ENCODE measurements around the gene CDH4.

Gene CDH4

DNA sequence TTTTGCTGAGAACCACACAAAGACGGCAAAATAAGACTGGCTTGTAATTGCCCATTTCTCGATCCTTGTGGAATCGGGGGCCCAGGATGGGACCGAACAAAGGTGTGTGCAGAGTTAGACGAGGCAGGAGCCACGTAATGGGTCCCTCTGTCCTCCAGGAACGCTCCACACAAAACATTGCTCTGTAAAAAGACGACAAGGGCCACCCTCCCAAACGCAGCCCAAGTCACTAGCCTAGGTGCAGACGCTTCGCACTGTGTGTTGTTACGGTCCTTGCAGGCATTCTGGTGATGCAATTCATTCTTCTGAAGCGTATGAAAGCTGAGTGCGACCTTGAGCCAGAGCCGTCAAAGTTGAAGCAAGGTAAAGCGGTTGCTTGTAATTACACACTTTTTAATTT lies 450.2 kb downstream of the CDH4 start:
- no peak for DNase-seq

DNA sequence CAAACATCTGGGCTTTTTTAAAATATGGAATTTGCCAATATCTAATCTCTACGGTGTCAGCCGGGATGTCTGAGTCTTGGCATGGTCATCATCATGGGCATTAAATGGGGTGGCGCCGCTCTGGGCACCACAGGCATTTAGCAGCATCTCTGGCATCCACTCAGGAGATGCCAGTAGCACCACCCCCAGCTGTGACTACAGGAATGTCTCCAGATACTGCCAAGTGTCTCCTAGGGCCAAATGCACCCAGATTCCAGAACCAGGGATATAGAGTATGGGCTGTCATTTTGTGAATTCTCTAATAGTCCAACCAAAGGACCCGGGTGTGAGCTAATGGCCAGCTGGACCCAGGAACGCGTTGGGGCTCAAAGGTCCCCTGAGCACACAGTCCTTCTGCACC lies 452.6 kb downstream of the CDH4 start:
- no peak for DNase-seq

DNA sequence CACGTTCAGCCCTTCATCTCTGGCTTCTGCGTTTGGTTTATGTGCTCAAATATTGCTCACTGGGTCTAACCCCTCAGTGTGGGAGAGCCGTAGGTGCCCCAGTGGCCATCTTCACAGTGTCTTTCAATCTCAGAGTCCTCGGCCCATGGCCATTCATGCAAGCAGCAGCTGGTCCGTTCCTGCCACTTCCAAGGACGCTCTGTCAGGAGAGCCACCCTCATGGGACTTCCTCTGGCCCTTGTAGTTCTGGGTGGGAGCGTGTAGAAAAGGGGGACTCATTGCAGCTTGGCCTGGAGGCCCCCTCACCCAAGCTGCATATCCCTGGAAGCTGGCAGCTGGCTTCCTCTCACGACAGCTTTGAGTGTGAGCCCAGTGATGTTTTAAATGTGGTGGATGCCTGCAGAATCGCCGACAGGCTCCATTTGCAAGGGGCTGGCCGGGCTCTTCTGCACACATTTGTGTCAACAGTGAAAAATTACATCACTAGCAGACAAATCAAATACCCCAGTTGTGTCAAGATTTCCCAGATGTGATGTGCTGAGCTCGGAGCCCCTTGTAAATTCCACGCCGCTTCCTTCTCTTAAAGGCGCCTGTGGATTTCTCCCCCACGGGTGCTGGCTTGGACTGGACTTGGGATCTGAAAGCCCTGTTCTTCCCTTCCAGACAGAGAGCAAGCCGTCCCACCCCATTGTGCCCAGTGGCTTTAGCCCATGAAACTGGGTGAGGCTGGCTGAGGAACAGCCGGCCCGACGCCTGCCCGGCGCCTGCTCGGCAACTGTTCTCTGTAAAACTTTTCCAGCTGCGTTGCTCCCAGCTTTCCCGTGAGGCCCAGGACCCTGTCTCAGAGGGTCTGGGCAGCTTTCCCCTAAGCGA lies 453.6 kb downstream of the CDH4 start:
- no peak for DNase-seq

DNA sequence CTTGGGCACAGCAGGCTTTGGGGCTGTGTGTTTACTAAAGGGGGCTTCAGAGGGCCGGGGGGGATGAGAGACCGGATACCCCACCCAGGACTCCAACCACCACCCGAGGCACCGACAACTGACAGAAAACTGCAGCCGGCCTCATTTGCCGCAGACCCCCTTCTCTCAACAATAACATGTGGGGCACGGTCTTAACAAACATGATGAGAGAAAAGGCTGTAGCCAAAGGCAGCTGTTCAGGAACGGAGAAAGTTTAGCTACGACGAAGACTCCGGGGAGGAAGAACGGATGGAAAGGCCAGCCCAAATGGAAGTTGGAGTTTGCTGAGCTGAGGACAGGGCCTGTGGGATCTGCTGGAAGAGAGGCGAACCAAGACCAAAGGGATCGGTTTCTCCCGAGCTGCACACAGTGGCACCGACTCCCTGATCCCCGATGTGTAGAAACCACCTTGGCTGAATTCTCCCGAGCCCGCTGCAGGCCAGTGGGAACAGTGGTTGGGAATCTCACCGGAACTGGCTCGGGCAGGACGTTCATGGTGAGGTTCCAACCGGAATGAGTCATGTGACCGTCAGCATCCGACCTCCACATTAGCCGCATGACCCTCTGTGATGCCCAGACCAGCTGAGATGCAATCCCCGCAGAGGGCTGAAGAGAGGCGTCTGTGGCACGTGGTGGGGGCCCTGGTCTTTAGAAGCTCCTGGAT lies 454.3 kb downstream of the CDH4 start:
- DNase-seq, result no peak

DNA sequence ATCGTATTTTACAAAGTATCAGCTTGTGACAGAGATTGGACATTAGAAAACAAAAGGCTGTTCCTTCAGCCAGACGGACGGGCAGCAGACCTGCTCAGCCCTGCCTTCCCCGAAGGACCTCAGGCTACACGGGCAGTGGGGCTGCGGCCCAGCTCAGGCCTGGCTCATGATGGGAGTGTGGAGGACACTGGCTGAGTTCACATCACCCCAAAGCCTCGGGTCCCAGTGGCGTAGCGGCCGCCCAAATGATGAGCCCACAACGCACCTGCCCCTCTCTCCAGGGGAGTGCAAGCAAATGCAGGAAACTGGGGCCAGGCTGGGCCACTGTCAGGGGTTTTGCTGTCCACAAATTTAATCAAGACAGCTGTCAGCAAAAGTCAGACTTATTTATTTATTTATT lies 456.8 kb downstream of the CDH4 start:
- no peak for DNase-seq

DNA sequence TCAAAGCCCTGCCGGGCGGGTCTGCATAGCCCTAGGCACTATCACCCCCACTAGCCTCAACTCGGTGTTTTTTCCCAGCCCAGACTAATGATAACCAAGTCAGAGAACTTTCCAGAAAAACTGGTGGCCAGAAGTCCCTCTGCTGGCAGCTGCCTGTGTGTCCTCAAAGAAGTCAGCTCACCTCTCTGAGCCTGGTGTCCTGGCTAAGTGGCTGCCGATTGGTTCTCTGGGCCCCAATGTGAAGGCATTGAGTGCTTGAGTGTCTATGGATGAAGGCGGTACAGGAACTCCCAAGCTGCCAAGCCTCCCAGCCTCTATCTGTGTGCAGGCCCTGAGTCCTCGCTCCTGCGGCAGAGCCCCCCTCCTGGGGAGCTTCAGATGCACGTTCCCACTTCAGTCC lies 458.0 kb downstream of the CDH4 start:
- no peak for DNase-seq

DNA sequence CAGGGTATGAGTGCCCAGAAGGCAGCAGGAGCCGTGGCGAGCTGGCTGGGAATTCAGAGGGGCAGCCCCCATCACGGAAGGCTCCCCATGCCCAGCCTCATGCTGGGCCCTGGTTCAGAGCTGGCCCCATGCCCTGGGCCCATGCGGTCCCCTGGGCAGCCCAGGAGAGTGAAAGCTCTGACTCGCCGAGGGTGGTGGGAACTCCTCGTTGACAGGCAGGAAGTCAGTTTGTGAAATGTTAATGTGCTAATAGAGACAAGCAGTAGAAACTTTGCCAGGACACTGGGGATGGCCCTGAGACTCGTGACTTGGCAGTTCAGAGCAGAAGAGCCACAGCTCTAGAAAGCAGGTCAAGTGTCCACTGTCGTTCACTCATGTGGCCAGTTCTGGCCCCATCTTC lies 460.6 kb downstream of the CDH4 start:
- DNase-seq, result no peak

DNA sequence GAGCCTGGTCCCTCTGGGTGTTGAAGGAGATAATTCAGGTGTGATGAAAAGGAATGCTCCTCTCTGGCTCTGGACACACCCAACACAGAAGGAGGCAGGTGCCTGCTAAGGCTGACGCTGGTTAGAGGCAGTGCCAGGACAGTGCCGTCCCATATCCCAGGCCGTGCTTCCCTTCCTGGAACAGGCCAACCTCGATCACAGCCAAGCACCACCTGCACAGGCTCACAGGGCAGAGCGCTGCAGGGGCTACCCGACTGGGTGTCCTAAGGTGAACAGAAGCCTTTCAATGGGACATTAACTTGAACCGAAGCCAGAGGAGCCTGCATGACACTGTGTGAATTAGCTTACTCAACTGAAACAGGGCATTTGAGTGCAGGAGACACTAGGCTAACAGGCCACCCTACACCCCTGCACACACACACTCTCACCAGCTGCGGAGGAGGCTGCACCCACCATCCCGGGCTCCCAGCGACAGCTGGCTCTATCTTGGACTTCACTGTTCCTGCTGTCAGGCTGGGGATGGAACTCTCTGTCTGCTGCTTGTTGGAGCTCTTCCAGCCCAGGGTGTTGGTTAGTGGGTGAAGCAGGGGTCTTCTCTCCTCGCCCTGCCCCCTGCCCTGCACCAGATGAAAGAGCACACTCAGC lies 466.4 kb downstream of the CDH4 start:
- no peak for DNase-seq

DNA sequence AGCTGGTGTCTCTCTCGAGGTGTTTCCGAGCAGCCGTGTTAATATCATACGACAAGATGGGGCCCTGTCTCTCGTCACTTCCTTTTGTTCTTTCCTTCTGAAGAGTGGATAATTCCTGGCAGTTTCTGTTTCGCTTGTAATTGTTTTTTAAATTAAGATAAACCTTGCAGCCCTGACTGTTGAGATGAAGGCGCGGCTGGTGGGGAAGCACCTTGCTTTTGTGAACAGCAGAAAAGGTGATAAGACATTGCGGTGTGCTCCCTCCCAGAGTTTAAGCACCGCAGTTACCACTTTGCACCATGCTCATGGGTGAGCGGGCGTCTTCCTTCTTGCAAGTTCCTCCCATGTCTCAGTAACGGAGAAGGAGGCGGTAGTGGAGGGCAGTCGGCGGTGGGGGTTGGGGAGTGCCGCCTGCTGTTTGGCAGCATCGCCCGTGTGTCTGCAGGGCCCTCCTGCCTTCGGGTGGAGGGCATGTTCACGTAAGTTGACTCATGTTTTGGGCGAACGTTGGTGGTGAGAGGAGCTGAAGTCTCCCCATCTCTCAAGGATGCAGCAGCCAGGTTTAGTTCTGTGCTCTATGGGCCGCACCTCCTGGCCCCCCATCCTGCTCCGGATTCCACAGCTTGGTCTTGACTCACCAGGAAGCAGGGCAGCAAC lies 467.8 kb downstream of the CDH4 start:
- DNase-seq, result peak in 1 of 51 donors; percentile 47

DNA sequence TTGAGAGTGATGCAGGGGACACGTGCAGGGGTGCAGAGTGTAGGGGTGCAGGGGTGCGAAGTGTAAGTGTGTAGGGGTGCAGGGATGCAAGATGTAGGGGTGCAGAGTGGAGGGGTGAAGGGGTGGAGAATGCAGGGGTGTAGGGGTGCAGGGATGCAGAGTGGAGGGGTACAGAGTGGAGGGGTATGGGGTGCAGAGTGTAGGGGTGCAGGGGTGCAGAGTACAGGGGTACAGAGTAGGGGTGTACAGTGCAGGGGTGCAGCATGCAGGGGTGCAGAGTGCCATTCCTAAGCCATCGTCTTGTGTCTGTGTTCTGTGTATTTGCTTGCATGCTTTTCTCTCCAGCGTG lies 468.3 kb downstream of the CDH4 start:
- no peak for DNase-seq

DNA sequence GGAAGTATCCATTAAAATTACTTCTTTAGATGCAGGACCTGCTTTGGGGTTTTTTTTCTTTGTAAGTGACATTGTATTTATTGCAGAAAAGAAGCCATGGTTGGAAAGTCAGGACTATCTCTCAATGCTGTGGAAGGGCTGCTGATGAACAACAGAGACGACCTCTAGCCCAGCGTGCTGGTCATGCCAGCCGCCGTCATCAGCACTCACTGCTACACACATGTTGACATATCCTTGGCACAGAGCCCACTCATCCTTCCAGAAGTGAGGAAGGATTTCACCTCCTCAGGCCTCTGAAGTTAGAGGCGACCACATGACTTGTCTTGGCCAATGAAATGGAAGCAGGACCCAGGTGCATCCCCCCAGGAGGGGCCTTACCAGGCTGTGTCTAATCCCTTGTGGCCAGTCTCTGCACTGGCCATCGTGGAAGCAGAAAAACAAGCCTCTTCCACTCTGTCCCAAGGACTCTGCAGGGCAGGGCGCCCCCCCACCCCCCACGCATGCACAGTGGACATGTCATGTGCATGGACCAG lies 470.2 kb downstream of the CDH4 start:
- no peak for DNase-seq

DNA sequence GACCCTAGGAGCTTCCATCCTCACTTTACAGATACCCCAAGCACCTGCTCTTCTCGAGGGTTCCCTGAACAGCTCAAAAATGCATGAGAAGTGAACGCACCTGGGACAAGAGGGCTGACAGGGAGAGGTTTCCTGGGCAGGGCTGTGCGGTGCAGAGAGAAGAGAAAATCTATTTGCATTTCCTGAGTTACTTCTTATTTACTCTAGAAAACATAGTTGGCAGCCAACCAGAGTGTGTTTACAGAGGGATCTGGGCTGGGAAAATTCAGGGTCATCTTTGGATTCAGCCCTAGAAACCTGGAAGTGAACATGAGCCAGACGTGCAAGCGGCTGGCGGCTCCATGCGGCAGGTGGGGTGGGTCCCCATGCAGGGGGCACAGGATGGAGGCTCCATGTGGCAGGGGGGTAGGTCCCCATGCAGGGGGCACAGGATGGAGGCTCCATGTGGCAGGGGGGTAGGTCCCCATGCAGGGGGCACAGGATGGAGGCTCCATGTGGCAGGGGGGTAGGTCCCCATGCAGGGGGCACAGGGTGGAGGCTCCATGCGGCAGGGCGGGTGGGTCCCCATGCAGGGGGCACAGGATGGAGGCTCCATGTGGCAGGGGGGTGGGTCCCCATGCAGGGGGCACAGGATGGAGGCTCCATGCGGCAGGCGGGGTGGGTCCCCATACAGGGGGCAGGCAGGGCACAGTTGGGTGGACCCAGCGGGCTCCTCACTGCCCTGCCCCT lies 471.6 kb downstream of the CDH4 start:
- no peak for DNase-seq

DNA sequence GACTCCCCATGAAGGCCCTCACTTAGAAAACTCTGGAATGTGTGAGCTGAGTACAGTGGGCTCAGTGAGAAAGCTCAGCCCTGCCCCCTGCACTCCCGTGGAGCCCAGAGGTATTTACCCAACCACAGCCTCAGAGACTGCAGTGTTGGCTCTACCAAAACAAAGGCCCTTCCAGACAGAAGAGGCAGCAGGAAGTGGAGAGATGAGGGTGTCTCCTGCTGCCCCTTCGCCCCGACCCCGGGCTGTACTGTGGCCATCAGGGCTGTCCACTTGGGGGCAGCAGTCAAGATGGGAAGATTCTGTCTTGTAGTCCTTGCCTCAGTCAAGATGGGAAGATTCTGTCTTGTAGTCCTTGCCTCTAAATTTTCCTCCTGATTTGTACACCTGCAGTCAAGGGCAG lies 472.3 kb downstream of the CDH4 start:
- DNase-seq, result peak in 1 of 51 donors; percentile 11

DNA sequence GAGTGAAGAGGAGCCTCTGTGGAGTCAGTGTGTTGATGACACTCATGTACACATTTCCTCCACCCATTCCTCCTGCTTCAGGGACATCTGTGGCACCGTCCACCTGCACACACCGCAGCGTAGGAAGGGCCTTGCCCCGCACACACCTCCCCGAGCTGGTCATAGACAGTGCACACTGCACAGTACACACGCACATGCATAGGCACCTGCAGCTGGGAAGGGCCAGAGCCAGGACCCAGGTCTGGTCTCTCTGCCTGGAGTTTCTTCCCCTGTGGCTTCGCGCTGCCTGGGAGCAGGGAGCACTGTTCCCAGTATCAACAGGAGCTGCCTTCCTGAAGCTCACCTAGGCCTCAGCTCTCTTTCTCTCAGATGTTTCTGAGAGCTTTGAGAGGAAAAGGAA lies 473.1 kb downstream of the CDH4 start:
- no peak for DNase-seq

DNA sequence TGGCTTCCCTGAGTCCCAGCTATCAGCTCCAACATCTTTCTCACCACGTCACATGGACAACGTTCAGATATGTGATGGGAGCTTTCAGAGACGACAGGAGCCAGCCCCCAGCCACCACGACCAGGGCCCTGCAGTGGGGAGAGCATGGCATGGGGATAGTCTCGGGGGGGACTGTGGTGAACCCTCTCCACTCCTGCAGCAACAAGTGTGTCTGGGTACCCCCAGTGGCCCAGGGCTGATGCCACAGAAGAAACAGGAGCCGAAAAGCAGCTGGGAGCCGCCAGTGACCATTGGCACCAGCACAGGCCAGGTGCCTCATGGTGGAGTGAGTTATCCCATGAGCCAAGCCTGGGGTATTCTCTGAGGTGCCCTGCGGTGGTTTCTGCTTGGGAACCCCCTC lies 473.9 kb downstream of the CDH4 start:
- no peak for DNase-seq

DNA sequence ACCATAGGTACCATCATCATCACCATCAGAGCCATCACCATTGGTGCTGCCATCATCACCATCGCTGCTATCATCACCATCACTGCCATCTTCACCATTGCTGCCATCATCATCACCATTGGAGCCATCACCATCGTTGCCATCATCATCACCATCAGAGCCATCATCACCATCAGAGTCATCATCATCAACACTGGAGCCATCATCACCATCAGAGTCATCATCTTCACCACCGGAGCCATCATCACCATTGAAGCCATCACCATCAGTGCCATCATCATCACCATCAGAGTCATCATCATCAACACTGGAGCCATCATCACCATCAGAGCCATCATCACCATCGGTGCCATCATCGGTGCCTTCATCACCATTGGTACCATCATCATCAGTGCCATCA lies 474.9 kb downstream of the CDH4 start:
- no peak for DNase-seq

DNA sequence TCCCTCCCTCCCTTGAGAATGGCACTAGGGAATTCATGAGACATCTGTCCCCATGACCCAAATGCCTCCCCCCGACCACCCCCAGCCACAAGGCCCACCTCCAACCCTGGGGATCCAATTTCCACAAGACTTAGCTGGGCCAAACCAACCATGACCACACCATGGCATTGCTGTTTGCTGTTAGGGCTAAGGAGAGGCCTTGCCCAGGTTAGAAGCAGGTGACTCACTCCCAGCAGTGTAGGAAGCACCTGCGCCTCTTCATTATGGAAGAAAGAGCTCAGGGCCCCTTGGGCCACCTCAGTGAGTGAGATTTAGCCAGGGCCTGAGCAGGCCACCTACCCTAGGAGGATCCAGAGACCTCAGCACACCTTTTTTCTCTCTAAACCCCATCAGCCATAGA lies 475.7 kb downstream of the CDH4 start:
- DNase-seq, result no peak

DNA sequence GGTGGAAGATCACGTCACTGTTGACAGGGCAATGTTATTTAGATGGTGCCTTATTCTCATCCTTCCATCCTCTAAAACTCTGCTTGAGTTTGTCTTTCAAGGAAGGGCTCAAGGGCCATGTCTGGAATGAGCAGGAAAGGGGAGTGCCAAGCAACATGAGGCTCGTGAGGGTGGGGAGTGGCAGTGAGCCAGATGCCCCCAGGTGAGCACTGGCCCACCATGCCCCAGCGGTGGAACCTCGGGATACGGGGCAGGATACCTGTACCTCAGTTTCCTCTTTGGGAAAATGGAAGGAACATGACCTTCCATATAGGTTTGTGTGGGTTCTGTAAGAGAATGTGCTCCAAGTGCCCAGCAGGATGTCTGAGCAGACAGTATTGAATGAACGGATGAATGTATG lies 476.3 kb downstream of the CDH4 start:
- no peak for DNase-seq

DNA sequence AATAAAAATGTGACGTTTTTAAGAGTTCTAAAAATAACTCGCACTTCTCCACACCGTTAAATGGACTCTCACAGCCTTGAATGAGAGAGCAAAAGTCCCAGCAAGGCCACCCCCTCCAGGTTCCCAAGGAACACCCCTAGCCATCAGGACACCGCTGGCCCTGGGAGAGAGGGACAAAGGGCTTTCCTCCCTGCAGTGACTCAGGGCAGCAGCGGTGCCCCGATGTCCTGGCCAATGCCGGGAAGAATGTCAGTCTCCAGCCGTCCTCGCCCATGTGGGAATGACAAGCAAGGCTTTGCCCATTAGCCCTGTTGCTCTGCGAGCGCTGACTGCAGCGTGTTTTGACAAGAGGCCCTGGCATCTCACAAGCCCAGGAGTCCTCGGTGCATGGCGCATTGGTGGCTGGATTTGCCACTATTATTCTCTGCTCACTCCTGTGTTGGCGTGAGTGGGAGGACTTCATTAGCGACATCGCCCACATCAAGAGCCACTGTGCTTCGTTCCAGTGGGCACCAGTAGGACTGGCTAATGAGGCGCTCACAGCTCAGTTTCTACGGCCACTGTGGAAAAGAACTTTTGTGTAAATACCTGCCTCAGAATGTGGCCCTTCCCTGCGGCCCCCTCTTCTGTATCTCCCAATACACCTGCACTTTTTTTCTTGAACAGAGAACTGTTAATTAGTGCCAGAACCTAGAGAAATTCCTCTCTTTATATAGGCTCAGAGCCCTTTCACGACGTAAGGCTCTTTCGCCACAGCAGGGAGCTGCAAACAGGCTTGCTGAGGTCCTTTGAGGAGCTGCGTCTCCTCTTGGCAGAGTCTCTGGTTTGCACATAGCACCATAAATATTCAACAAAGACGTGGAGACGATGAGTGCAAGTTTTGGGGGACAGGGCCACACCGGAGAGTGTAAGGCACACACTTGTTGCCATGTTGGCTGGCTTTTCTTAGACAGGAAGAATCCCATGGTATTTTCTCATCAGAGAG lies 477.0 kb downstream of the CDH4 start:
- no peak for DNase-seq
